ENCODE results near the gene WWTR1.
A peak's percentile ranks its signal among the peaks of the same experiment; 100 is the strongest.

WWTR1 gene

GRCh38 chr3:149657926-149658743 lies at the start of gene WWTR1:
Gene WWTR1 (minus strand): TSS chr3:149658025. CDS start chr3:149657306, 719 bp downstream.
- DNase-seq: peak; percentile 21

- no peak for DNase-seq
Measured at GRCh38 chr3:149706905-149707304, 49.1 kb upstream of the WWTR1 start.

- DNase-seq: no peak
Measured at GRCh38 chr3:149705416-149705815, 47.6 kb upstream of the WWTR1 start.

GRCh38 chr3:149703466-149703865 lies 45.6 kb upstream of the WWTR1 start:
- DNase-seq: no peak

- DNase-seq: no peak
Measured at GRCh38 chr3:149702691-149703441, 45.0 kb upstream of the WWTR1 start.

GRCh38 chr3:149701977-149702350 lies 44.1 kb upstream of the WWTR1 start:
- no peak for DNase-seq

GRCh38 chr3:149701206-149701976 lies 43.6 kb upstream of the WWTR1 start:
- DNase-seq: no peak

GRCh38 chr3:149688122-149688757 lies 30.4 kb upstream of the WWTR1 start:
- no peak for DNase-seq

- no peak for DNase-seq
Measured at GRCh38 chr3:149686996-149687395, 29.2 kb upstream of the WWTR1 start.

- no peak for DNase-seq
Measured at GRCh38 chr3:149678351-149678950, 20.6 kb upstream of the WWTR1 start.

- DNase-seq: no peak
Measured at GRCh38 chr3:149673393-149673792, 15.6 kb upstream of the WWTR1 start.

GRCh38 chr3:149670742-149671492 lies 13.1 kb upstream of the WWTR1 start:
- no peak for DNase-seq

GRCh38 chr3:149667576-149667975 lies 9.8 kb upstream of the WWTR1 start:
- DNase-seq: no peak

GRCh38 chr3:149663966-149664365 lies 6.1 kb upstream of the WWTR1 start:
- no peak for DNase-seq

GRCh38 chr3:149662240-149662887 lies 4.5 kb upstream of the WWTR1 start:
- DNase-seq: no peak

- no peak for DNase-seq
Measured at GRCh38 chr3:149660462-149660861, 2.6 kb upstream of the WWTR1 start.

GRCh38 chr3:149658744-149659497 lies 1.1 kb upstream of the WWTR1 start:
- DNase-seq: no peak

- DNase-seq: peak; percentile 5
Measured at GRCh38 chr3:149657321-149657925, 402 bp downstream of the WWTR1 start.

- DNase-seq: no peak
Measured at GRCh38 chr3:149655826-149656574, 1.8 kb downstream of the WWTR1 start.
